OCI-LY7 (cell line): Measurements from ENCODE around the gene CATSPERD. TPM values are rescaled to one million over a fixed set of nuclear protein-coding genes. Genes with fewer than 3 reads are reported as not detected.

Experiments
- BruUV-seq: library from RNA; stranded (reverse); fragments of 400-500 nt; replicated peaks from 2 replicates; lab custom pipeline; 2021; lab: Mats Ljungman, UMichigan
- CTCF ChIA-PET: fragments of 300-600 bp; sonication (Branson Sonifier 250); formaldehyde crosslinking; loops from one replicate; lab custom pipeline; 2022; ENCODE audit warnings: antibody characterized with exemption; ENCODE audit not compliant: unreplicated experiment; lab: Charles Lee
- POLR2A ChIA-PET: fragments of 300-600 bp; sonication (Branson Sonifier 250); formaldehyde crosslinking; loops from one replicate; lab custom pipeline; 2022; ENCODE audit warnings: antibody characterized with exemption; lab: Charles Lee
- DNase-seq: peaks from one replicate; pipeline ENCODE4 v3.0.0-alpha.2; 2015; ENCODE audit warnings: low spot score
- H2AFZ ChIP-seq: fragments of 200-600 bp; sonication (generic), shearing (Covaris generic); 2 replicates; pipeline ENCODE4 v1.6.1; 2014; ENCODE audit warnings: mild to moderate bottlenecking, antibody characterized with exemption, low read length, moderate library complexity
- H3K27ac ChIP-seq: fragments of 200-600 bp; sonication (generic); 2 replicates; pipeline ENCODE4 v1.5.1; 2014; ENCODE audit warnings: mixed run types, low read depth, mild to moderate bottlenecking, moderate library complexity, low read length, inconsistent platforms; ENCODE audit not compliant: poor library complexity, severe bottlenecking
- H3K36me3 ChIP-seq: fragments of 200-600 bp; sonication (generic); 2 replicates; pipeline ENCODE4 v1.6.1; 2014; ENCODE audit warnings: mild to moderate bottlenecking, antibody characterized with exemption, low read length, moderate library complexity, mixed read lengths; ENCODE audit not compliant: insufficient read depth
- H3K4me1 ChIP-seq: fragments of 200-600 bp; sonication (generic); 2 replicates; pipeline ENCODE4 v1.5.1; 2014; ENCODE audit warnings: mild to moderate bottlenecking, low read length; ENCODE audit not compliant: insufficient read depth, poor library complexity, severe bottlenecking
- H3K4me2 ChIP-seq: fragments of 200-600 bp; sonication (generic); 2 replicates; pipeline ENCODE4 v1.6.1; 2014; ENCODE audit warnings: mild to moderate bottlenecking, low read length
- H3K4me3 ChIP-seq: fragments of 200-600 bp; sonication (generic); 2 replicates; pipeline ENCODE4 v1.5.1; 2014; ENCODE audit warnings: mild to moderate bottlenecking, low read depth, low read length; ENCODE audit not compliant: poor library complexity, severe bottlenecking
- H3K79me2 ChIP-seq: fragments of 200-600 bp; sonication (generic); 2 replicates; pipeline ENCODE4 v1.6.1; 2016; ENCODE audit warnings: low read depth, mild to moderate bottlenecking, low read length, moderate library complexity, mixed read lengths; ENCODE audit not compliant: insufficient read depth
- H3K9me2 ChIP-seq: fragments of 200-600 bp; sonication (generic); 2 replicates; pipeline ENCODE4 v1.6.1; 2016; ENCODE audit warnings: mild to moderate bottlenecking, low read length, mixed read lengths; ENCODE audit not compliant: insufficient read depth
- H3K9me3 ChIP-seq: fragments of 200-600 bp; sonication (generic); 2 replicates; pipeline ENCODE4 v1.6.1; 2014; ENCODE audit warnings: mild to moderate bottlenecking, mixed run types, low read length, mixed read lengths
- H4K20me1 ChIP-seq: fragments of 200-600 bp; sonication (generic); 2 replicates; pipeline ENCODE4 v1.6.1; 2014; ENCODE audit warnings: mild to moderate bottlenecking, antibody characterized with exemption, low read length, moderate library complexity, mixed read lengths; ENCODE audit not compliant: insufficient read depth
- EZH2phosphoT487 ChIP-seq: fragments of 200-600 bp; sonication (generic); IDR thresholded peaks from 2 replicates; pipeline ENCODE4 v1.6.1; 2018; ENCODE audit warnings: low read depth, borderline replicate concordance, mild to moderate bottlenecking, mixed run types, antibody characterized with exemption, low read length, moderate library complexity, mixed read lengths
- intact Hi-C: fragments of 100-400 bp; cut with micrococcal nuclease; formaldehyde crosslinking; loops from one replicate; pipeline ENCODE4 v1.10.0; 2022; ENCODE audit not compliant: unreplicated experiment
- total RNA-seq, 2 experiments: library from RNA; depleted of rRNA in 1 of 2; stranded (reverse); fragments of >200 nt in 1 of 2; shearing (Covaris generic) in 1 of 2; gene quantifications; 2 replicates each; pipeline ENCODE4 v1.2.3, GENCODE V29; 2014 to 2022
- TF ChIP-seq, protein P1 (sequence below): fragments of 200-600 bp; sonication (generic); conservative IDR thresholded peaks from 2 replicates; pipeline ENCODE4 v1.5.1; 2014; ENCODE audit warnings: mild to moderate bottlenecking, antibody characterized with exemption, low read length, moderate library complexity, mixed read lengths

The CATSPERD gene
- total RNA-seq, 2 experiments from 2014 or later, result not detected

DNA sequence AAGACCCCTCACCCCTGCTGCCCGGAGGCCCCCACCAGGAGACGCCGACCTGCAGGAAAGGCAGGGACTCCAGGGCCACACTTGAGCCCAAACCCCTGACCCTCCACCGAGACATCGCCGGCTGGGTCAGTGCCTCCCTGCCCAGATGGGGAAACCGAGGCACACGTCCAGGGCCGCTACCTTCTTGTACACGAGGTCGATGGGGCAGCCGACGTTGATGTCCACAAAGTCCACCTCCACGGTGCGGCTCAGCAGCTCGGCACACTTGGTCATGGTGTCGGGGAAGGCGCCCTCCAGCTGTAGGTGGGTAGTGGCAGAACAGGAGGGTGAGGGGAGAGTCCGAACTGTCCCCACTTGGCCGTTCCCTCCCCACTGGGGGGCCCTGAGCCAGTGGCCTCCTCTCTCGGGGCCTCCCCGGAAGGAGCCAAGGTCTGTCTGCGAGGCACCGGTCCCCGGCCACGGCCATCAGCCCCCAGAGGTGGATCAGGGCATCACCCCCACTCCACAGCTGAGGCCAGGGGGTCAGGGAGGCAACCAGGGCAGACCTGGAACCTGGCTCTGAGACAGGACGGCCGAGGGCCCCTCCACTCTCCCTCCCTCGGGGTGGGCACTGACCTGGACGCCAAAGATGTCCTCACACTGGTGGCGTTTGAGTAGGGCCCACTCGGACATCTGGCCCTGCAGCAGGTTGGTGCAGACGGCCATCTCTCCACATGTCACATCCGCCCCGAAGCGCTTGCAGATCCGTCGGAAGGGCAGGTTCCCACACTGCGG, 67.2 kb downstream of the CATSPERD start:
- H3K9me2 ChIP-seq, result no peaks in the 10 kb centered on the region
- no peak overlapping the region for H3K4me2 ChIP-seq
- peaks cover 7% of the 10 kb centered on the region; the same call in 1 of the 2 replicates for H3K79me2 ChIP-seq
- no peaks in the 10 kb centered on the region for H3K9me3 ChIP-seq
- POLR2A ChIA-PET, result interaction anchor here (0.6 kb wide), 1 partner anchor 116 kb away, joined by 3 read pairs; the partner anchor contains the start of gene NDUFA11
- no peaks in the 10 kb centered on the region for H4K20me1 ChIP-seq
- H3K4me1 ChIP-seq, result peaks cover 9% of the 10 kb centered on the region
- BruUV-seq, result no TSS peak
- no peak for TF ChIP-seq EZH2phosphoT487
- TF ChIP-seq, protein P1, sequence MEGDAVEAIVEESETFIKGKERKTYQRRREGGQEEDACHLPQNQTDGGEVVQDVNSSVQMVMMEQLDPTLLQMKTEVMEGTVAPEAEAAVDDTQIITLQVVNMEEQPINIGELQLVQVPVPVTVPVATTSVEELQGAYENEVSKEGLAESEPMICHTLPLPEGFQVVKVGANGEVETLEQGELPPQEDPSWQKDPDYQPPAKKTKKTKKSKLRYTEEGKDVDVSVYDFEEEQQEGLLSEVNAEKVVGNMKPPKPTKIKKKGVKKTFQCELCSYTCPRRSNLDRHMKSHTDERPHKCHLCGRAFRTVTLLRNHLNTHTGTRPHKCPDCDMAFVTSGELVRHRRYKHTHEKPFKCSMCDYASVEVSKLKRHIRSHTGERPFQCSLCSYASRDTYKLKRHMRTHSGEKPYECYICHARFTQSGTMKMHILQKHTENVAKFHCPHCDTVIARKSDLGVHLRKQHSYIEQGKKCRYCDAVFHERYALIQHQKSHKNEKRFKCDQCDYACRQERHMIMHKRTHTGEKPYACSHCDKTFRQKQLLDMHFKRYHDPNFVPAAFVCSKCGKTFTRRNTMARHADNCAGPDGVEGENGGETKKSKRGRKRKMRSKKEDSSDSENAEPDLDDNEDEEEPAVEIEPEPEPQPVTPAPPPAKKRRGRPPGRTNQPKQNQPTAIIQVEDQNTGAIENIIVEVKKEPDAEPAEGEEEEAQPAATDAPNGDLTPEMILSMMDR, result no peak
- DNase-seq, result no peak
- H3K4me3 ChIP-seq, result no peak overlapping the region
- CTCF ChIA-PET, result no interaction called here
- H2AFZ ChIP-seq, result no peak overlapping the region
- intact Hi-C loops, result no loop called here
- peaks cover 77% of the 10 kb centered on the region for H3K36me3 ChIP-seq
- H3K27ac ChIP-seq, result no peak overlapping the region

DNA sequence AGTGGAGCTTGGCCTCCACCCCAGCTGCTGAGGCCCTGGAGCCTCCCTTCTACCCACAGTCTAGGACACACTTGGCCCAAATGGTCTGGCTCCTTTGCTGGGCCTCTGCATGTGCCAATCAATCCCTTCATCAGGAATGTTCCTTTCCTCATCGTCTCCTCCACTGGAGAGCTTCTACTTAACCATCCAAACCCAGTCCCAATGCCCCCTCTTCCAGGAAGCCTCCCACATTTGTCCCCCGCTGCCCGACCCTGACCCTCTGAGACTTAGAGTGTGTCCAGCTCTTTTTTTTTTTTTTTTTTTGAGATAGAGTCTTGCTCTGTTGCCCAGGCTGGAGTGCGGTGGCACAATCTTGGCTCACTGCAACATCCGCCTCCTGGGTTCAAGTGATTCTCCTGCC, 68.0 kb downstream of the CATSPERD start:
- DNase-seq, result no peak
- Histone ChIP-seq H3K4me3 (no peak overlapping the region), H3K9me2 (no peaks in the 10 kb centered on the region), H3K79me2 (peaks cover 7% of the 10 kb centered on the region; the same call in 1 of the 2 replicates), H3K4me2 (no peak overlapping the region), H3K36me3 (peaks cover 69% of the 10 kb centered on the region), H2AFZ (no peak overlapping the region), H3K27ac (no peak overlapping the region), H4K20me1 (no peaks in the 10 kb centered on the region), H3K9me3 (no peaks in the 10 kb centered on the region), H3K4me1 (peaks cover 9% of the 10 kb centered on the region)
- ChIA-PET POLR2A (interaction anchor here (0.6 kb wide), 1 partner anchor 115 kb away, joined by 3 read pairs; the partner anchor contains the start of gene NDUFA11), CTCF (no interaction called here)
- TF ChIP-seq, protein P1, result no peak
- no peak for TF ChIP-seq EZH2phosphoT487
- intact Hi-C loops, result no loop called here
- BruUV-seq, result no TSS peak

DNA sequence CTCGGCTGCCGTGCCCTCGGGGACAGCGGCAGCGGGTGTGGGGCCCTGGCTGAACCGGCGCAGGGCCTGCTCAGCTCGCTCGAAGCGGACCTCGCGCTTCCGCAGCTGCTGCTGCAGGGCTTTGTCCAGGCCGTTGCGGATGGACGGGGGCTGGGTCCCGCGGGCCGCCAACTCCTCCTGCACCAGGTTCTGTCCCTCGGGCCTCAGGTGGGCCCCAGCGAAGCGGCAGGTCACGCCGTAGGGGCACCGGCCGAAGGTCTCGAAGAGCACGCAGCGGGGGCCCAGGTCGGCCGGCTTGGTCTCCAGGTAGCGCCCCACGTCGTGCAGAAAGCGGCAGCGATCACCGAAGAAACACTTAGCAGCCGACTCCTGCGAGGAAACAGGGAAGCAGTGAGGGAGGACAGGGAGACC, 68.9 kb downstream of the CATSPERD start:
- Histone ChIP-seq H3K4me3 (no peak overlapping the region), H3K36me3 (peaks cover 60% of the 10 kb centered on the region), H3K9me3 (no peaks in the 10 kb centered on the region), H3K27ac (no peak overlapping the region), H3K9me2 (no peaks in the 10 kb centered on the region), H3K4me1 (peaks cover 9% of the 10 kb centered on the region), H3K79me2 (peaks cover 7% of the 10 kb centered on the region; the same call in 1 of the 2 replicates), H4K20me1 (no peaks in the 10 kb centered on the region), H2AFZ (no peak overlapping the region), H3K4me2 (no peak overlapping the region)
- POLR2A ChIA-PET, result no interaction called here
- CTCF ChIA-PET, result no interaction called here
- TF ChIP-seq EZH2phosphoT487, result no peak
- TF ChIP-seq, protein P1, result no peak
- intact Hi-C loops, result no loop called here
- no peak for DNase-seq
- no TSS peak for BruUV-seq
